Measurements from ENCODE around the gene HORMAD1.

HORMAD1 gene

GRCh38 chr1:150696162-150696561, 24.5 kb downstream of the HORMAD1 start:
- Histone ChIP-seq H3K9me3 (ENCODE audit: control insufficient read depth, insufficient read depth, low read depth, low read length) (no peaks in the 10 kb centered on the region), H3K4me3 (ENCODE audit: low read depth, low read length) (peak overlapping the region; percentile 63), H3K27ac (ENCODE audit: extremely low read depth, low read depth, low read length) (no peak overlapping the region), H3K4me1 (ENCODE audit: control insufficient read depth, insufficient read depth, low read length) (no peaks in the 10 kb centered on the region), H3K36me3 (ENCODE audit: control insufficient read depth in 2 of 2, insufficient read depth in 1 of 2, low read length in 2 of 2) (peaks cover 24 to 27% of the 10 kb centered on the region in 2 experiments)
- TF ChIP-seq ZNF398 (tag by site-specific recombination; IDR thresholded peaks at IDR 0.05) (no peak), OSR2 (tag by site-specific recombination; IDR thresholded peaks at IDR 0.05) (no peak), ZNF843 (tag by site-specific recombination; IDR thresholded peaks at IDR 0.05) (no peak), ZNF366 (tag by site-specific recombination; conservative IDR thresholded peaks at IDR 0.05) (0 out of 2 replicates have a peak, but pooled peaks have one; percentile 14), ZNF2 (tag by site-specific recombination; IDR thresholded peaks at IDR 0.05) (no peak)
- CTCF ChIA-PET = interaction anchor here (1.2 kb wide), 1 partner anchor 9 kb away, joined by 5 read pairs; no protein-coding TSS in a partner anchor
- POLR2A ChIA-PET = interaction anchor here (1.3 to 2.6 kb wide), 4 partner anchors 67 to 300 kb away, joined by 3 to 30 read pairs (median 14); partner anchors contain the start of genes ENSA and MCL1

- Histone ChIP-seq H3K4me3 (ENCODE audit: low read depth, low read length) (no peak overlapping the region; the same call in 1 of the 2 replicates), H3K4me1 (ENCODE audit: control insufficient read depth, insufficient read depth, low read length) (no peaks in the 10 kb centered on the region), H3K9me3 (ENCODE audit: control insufficient read depth, insufficient read depth, low read depth, low read length) (no peaks in the 10 kb centered on the region), H3K36me3 (ENCODE audit: control insufficient read depth in 2 of 2, insufficient read depth in 1 of 2, low read length in 2 of 2) (peaks cover 29 to 30% of the 10 kb centered on the region in 2 experiments), H3K27ac (ENCODE audit: extremely low read depth, low read depth, low read length) (no peak overlapping the region)
- ChIA-PET CTCF (no interaction called here), POLR2A (interaction anchor here (2.6 kb wide), 1 partner anchor 66 kb away, joined by 30 read pairs; the partner anchor contains the start of gene ENSA)
- no peak for TF ChIP-seq PRDM10 (tag by site-specific recombination; IDR thresholded peaks at IDR 0.05)
- no peak for TF ChIP-seq CTCF (tag by site-specific recombination; IDR thresholded peaks at IDR 0.05)
- no peak for TF ChIP-seq ZBTB17 (tag by site-specific recombination; IDR thresholded peaks at IDR 0.05)
These were observed 25.1 kb downstream of the HORMAD1 start for GRCh38 chr1:150695561-150695960.

GRCh38 chr1:150692720-150693119, 28.0 kb downstream of the HORMAD1 start:
- no peak overlapping the region for H3K4me3 ChIP-seq (ENCODE audit: low read depth, low read length)
- H3K36me3 ChIP-seq (ENCODE audit: control insufficient read depth in 2 of 2, insufficient read depth in 1 of 2, low read length in 2 of 2) = peaks cover 45 to 46% of the 10 kb centered on the region in 2 experiments
- H3K9me3 ChIP-seq (ENCODE audit: control insufficient read depth, insufficient read depth, low read depth, low read length) = no peaks in the 10 kb centered on the region
- no peak overlapping the region for H3K27ac ChIP-seq (ENCODE audit: extremely low read depth, low read depth, low read length)
- ChIA-PET CTCF (interaction anchor here (1.0 to 1.6 kb wide), 2 partner anchors 120 to 132 kb away, joined by 3 to 4 read pairs; no protein-coding TSS in a partner anchor), POLR2A (no interaction called here)
- TF ChIP-seq ZNF302 (tag by site-specific recombination; IDR thresholded peaks at IDR 0.05; ENCODE audit: low read depth) = no peak
- no peak for TF ChIP-seq BCL11B (tag by site-specific recombination; IDR thresholded peaks at IDR 0.05; ENCODE audit: low read depth)
- TF ChIP-seq ZNF398 (tag by site-specific recombination; IDR thresholded peaks at IDR 0.05) = no peak
- no peak for TF ChIP-seq TSHZ1 (tag by site-specific recombination; IDR thresholded peaks at IDR 0.05; ENCODE audit: borderline replicate concordance)
- TF ChIP-seq ZNF501 (tag by site-specific recombination; IDR thresholded peaks at IDR 0.05) = no peak
- TF ChIP-seq ZNF488 (tag by site-specific recombination; IDR thresholded peaks at IDR 0.05) = no peak
- TF ChIP-seq KLF16 (tag by site-specific recombination; IDR thresholded peaks at IDR 0.05) = no peak
- no peak for TF ChIP-seq ZNF600 (tag by site-specific recombination; IDR thresholded peaks at IDR 0.05)
- peaks cover 4% of the 10 kb centered on the region; the same call in 1 of the 2 replicates for H3K4me1 ChIP-seq (ENCODE audit: control insufficient read depth, insufficient read depth, low read length)

Data from HEK293 (cell line).